Measurements from ENCODE around the gene GYPA.
"Not testable (repeated sequence)": the region's sequence is repeated elsewhere in the genome, so short reads cannot be mapped to it uniquely, and the experiment has no call there.

GYPA gene

GRCh38 chr4:144140594-144141295, at the start of gene GYPA:
Gene GYPA (minus strand): TSS chr4:144140718. CDS start chr4:144140635, 83 bp downstream.
- not testable (repeated sequence) for DNase-seq

GRCh38 chr4:144190009-144190408, 49.5 kb upstream of the GYPA start:
- no peak for DNase-seq

- DNase-seq = no peak
These were observed 48.6 kb upstream of the GYPA start for GRCh38 chr4:144189121-144189520.

DNA sequence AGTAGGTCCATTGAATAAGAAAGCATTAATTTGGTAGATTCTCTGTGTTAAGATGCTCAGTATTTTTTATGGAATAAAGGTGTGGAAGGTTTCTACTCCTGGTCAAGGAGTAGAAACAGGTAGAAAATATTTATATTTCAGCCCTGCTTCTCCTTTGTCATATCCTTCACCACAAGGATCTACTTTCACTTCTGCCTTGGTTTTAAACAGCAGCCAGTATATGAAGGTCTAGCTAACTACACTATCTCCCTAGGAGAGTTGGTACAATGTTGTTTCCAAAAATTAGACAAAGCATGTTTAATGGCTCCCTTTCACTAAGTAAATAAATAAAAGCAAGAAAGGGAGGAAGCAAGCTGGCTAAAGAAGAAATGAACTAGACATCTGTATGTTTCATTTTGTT, 44.6 kb upstream of the GYPA start:
- no peak for DNase-seq

DNA sequence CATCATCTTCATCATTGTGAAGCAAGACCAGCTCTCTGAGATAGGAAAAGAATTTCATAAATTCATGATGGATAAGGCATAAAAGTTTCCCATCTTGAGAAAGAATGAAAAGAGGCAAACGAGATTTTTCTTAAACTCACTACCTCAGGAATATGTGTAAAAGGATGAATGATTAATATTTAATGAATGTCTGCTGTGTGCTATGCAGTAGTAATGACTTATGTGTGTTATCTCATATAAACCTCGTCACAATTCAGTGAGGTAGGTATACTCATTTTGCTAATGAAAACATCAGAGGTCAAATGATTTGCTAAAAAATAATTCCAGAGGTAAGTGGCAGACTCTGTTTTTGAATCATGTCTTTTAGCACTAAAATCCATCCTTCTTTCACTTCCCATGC, 42.6 kb upstream of the GYPA start:
- DNase-seq = no peak

GRCh38 chr4:144181391-144181790, 40.9 kb upstream of the GYPA start:
- DNase-seq = no peak

DNA sequence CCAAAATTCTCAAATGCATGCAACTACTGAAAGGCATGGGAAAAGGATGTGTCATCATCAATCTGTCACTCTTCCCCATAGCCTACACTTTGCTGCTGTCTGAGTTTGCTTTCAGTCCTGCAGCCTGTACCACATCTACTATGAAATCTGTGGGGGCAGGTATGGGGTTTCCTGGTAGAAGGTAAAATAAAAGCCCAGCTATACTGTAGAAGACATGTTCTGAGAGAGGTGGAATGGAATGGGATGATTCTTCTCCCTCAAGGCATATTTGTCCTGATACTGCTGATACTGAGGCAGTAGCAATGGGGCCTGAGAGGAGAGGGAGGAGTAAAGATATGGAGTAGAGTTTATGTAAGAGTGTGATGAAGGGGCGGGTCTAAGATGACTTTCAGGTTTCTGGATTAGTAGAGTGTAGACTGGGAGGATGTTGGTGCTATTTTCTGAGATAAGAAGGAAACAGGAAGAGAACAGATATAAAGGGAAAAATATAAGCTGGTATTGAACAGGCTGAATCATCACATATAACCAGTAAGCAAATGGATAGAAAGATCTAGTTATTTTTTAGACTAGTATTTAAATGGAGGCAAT, 38.7 kb upstream of the GYPA start:
- no peak for DNase-seq

DNA sequence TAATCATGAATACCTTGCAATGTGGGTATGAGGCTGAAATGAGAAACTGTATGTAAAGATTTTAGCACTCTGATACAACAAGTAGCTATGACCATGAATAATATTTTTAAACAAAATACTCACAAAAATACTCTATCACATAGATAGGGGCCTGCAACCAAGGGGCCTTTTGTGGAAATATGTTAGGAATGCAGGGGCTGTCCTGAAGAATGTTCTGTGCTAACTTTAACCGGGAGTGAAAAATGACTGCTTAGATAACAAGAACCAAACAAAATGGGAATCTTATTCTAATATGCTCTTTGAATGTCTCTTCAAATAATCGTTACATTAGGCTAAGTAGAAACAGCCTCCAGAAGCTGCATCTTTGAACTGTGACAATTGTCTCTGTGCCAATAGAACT, 37.9 kb upstream of the GYPA start:
- no peak for DNase-seq

DNA sequence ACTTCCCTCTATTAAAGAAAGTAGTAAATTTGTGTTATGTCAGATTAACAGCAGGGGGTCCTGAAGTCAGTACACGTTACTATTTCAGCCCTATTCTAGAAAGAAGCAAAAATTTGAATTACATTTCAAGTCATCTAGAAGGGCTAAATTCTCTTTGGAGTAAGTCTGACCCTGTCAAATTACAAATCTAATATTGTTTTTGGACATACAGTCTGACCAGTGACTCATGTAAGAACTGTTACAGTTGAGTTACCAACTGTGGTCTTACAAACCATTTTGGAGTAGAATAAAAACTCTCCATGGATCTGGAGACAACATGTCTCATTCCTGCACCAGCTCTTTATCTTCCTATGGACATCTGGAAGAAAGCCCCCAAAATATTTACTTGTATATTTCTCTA, 36.0 kb upstream of the GYPA start:
- DNase-seq = no peak

DNA sequence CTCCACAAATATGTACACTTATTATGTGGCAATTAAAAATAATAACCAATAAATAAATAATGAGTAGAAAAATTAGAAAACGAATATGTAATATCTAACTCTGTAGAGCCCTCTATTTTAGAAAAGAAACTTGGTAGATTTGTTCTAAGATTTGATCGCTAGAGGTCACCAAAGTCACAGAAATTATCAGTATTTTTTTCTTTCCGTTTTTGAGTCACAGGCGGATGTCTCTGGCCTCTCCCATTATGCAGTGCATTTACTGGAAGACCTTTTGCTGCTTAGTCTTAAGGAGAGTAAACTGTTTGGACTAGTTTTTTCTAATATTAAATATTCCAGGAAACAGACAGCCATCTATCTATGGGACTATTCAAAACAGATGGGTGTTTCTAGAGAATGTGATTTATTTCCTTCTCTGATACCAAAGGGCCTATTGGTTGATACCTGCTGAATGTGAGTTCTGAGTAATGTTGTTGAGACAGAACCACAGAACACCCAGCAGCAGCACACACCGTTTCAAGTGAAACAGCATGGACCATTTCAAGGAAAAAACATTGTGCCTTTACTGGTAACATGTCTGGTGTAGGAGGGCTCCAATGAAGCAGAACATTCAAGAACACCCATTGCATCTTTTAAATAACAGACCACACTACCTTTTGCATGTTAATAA, 34.0 kb upstream of the GYPA start:
- peak; percentile 4 to 47 for DNase-seq

GRCh38 chr4:144171697-144172096, 31.2 kb upstream of the GYPA start:
- no peak for DNase-seq

- no peak for DNase-seq
These were observed 28.7 kb upstream of the GYPA start for GRCh38 chr4:144169211-144169610.

DNA sequence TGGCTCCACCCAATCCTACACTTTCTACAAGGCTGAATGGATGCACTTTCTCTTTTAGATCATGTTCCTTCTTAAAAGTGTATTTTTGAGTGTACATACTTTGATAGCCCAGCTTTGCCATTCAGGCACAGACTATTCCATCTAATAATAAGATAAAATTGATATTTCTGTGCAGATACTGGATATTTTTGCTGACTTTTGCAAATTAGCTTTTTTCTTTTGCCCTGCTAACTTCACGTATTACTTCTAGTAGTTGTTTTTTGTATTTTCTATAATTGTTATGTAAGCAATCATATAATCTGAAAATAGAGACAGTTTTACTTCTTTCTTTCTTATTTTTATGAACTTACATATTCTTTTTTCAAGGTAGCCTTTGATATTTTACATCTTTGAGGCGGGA, 13.5 kb upstream of the GYPA start:
- no peak for DNase-seq

GRCh38 chr4:144142690-144143326, 2.3 kb upstream of the GYPA start:
- peak in 1 of 2 experiments; percentile 4 for DNase-seq

GRCh38 chr4:144141493-144141892, 975 bp upstream of the GYPA start:
- no peak for DNase-seq

GRCh38 chr4:144139991-144140390, 527 bp downstream of the GYPA start:
- not testable (repeated sequence) for DNase-seq

GRCh38 chr4:144139547-144139946, 971 bp downstream of the GYPA start:
- not testable (repeated sequence) for DNase-seq

DNA sequence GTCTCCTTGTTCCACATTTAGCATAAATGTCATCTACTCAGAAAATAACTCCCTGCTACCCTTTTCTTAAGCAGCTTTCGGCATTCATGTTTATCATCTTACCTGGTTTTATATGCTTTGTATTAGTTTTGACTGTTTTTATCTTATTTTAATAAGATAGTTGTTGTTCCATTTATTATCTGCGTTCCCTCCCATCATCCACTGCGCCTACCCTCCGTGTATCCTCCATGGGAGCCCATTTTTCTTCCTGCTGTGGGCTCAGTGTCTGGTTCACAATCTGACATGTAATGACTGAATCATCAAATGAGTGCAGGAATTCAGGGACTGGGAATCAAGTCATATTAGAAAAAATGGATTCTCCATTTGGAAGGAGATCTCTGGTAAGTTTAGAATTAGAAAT, 2.3 kb downstream of the GYPA start:
- DNase-seq = not testable (repeated sequence)

- not testable (repeated sequence) for DNase-seq
These were observed 3.2 kb downstream of the GYPA start for GRCh38 chr4:144137137-144137931.

GRCh38 chr4:144136189-144136588, 4.3 kb downstream of the GYPA start:
- DNase-seq = not testable (repeated sequence)

DNA sequence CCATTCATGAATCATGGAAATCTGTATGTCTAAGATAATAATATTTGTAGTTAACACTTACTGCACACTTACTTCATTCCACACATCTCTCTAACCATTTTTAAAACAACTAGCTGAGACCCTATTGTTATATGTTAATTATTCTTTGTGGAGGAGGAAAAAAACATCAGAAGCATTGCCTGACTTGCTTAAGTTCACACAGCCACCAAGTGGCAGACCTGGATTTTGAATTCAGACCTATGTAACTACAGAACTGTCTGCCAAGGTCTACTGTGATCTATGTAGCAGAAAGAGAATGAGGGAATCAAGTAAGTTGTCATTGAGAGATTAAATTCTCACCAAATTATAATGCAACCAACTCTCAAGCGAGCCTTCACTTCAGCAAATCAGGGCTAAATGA, 10.4 kb downstream of the GYPA start:
- DNase-seq = not testable (repeated sequence)

DNA sequence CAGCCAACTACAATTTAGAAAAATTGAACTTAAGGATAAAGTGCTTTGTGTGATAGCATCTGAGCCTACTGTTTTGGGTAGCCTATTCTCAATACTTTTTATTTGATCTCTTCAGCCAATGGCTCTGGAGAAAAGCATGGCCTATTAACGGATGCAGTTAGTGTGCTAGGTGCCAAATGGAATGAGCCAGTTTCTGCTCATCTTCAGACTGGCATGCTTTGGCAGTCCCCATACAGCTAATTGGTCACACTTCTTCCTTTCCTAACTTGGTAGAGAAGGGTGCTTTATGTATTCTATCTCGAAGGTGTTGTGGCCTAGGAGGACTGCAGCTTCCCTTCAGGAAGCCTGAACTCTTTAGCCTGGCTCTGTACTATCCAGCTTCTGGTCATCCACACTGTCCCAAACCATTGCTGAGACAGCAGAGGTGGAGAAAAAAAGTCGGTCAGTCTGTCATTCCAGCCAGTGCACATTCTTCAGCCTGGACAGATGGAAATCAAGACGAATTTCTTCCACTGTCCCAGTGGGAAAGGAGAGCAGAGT, 11.1 kb downstream of the GYPA start:
- DNase-seq = not testable (repeated sequence)

Data from SW 1271 (cell line).